ENCODE results near the gene ERP27. TPM values are rescaled to one million over a fixed set of nuclear protein-coding genes. Genes with fewer than 3 reads are reported as not detected.

Gene ERP27
- total RNA-seq, 1 experiment from 2014 or later: not detected

DNA sequence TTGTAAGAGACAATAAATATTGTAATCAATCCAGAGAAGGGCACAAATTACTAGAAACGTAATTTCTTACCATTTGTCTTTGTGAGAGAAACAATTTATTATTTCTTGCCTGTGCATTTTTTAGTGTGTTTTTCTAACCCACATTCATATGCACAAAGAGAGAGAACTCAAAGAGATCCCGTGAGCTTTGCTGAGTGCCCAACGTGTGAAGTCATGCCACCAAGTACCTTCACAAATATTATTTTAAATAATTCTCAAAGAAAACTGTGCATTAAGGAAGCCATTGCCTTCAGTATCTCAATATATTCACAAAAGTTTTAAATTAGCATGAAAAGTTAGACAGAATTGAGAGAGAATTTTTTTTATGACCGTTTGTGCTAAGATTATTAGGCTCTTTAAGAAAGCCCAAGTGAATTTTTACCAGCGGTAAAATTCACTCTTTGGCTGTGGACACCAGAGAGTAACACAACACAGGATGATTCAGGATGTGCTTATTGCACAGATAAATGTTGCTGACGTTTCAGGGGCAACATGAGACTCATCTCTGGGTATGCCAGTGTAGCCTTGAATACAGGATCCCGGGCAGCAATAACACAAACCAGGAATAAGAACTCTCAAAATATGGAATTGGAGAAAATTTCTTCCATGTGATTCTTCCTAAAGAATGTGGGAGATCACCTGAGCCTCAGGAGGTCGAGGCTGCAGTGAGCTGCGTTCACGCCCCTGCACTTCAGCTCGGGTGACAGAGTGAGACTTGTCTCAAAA lies 20.2 kb upstream of the ERP27 start:
- ATAC-seq (no peak), DNase-seq (ENCODE audit: low spot score) (no peak)
- Mint-ChIP-seq H3K27ac (no peak overlapping the region), H3K9me3 (no peaks in the 10 kb centered on the region), H3K27me3 (ENCODE audit: low read depth) (no peaks in the 10 kb centered on the region; the same call in 1 of the 2 replicates), H3K4me1 (peaks cover 42% of the 10 kb centered on the region), H3K4me3 (no peak overlapping the region), H3K36me3 (no peaks in the 10 kb centered on the region)
- CTCF ChIA-PET: interaction anchor here (1.3 kb wide), 1 partner anchor 22 kb away, joined by 4 read pairs; no protein-coding TSS in a partner anchor
- TF ChIP-seq RORB (CRISPR knock-in tag; IDR thresholded peaks at IDR 0.05) (no peak), IRF2 (CRISPR knock-in tag; IDR thresholded peaks at IDR 0.05; ENCODE audit: borderline replicate concordance, low read depth) (no peak), PRRX2 (CRISPR knock-in tag; IDR thresholded peaks at IDR 0.05) (no peak), CBFB (CRISPR knock-in tag; IDR thresholded peaks at IDR 0.05; ENCODE audit: low read depth) (no peak), OVOL2 (CRISPR knock-in tag; IDR thresholded peaks at IDR 0.05; ENCODE audit: borderline replicate concordance) (no peak)
- POLR2A ChIA-PET: no interaction called here

GRCh38 chr12:14957551-14958168 lies 19.3 kb upstream of the ERP27 start:
- H3K36me3 Mint-ChIP-seq: no peaks in the 10 kb centered on the region
- no peak overlapping the region for H3K4me3 Mint-ChIP-seq
- H3K27ac Mint-ChIP-seq: no peak overlapping the region
- H3K4me1 Mint-ChIP-seq: peaks cover 42% of the 10 kb centered on the region
- ATAC-seq (no peak), DNase-seq (ENCODE audit: low spot score) (no peak)
- H3K27me3 Mint-ChIP-seq (ENCODE audit: low read depth): no peaks in the 10 kb centered on the region; the same call in 1 of the 2 replicates
- ChIA-PET CTCF (no interaction called here), POLR2A (no interaction called here)
- no peaks in the 10 kb centered on the region for H3K9me3 Mint-ChIP-seq
- TF ChIP-seq, protein P1, sequence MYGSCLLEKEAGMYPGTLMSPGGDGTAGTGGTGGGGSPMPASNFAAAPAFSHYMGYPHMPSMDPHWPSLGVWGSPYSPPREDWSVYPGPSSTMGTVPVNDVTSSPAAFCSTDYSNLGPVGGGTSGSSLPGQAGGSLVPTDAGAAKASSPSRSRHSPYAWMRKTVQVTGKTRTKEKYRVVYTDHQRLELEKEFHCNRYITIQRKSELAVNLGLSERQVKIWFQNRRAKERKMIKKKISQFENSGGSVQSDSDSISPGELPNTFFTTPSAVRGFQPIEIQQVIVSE (CRISPR knock-in tag; IDR thresholded peaks at IDR 0.05; ENCODE audit: borderline replicate concordance): no peak
- TF ChIP-seq, protein P2, sequence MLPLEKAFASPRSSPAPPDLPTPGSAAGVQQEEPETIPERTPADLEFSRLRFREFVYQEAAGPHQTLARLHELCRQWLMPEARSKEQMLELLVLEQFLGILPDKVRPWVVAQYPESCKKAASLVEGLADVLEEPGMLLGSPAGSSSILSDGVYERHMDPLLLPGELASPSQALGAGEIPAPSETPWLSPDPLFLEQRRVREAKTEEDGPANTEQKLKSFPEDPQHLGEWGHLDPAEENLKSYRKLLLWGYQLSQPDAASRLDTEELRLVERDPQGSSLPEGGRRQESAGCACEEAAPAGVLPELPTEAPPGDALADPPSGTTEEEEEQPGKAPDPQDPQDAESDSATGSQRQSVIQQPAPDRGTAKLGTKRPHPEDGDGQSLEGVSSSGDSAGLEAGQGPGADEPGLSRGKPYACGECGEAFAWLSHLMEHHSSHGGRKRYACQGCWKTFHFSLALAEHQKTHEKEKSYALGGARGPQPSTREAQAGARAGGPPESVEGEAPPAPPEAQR (CRISPR knock-in tag; IDR thresholded peaks at IDR 0.05): no peak
- TF ChIP-seq, protein P3, sequence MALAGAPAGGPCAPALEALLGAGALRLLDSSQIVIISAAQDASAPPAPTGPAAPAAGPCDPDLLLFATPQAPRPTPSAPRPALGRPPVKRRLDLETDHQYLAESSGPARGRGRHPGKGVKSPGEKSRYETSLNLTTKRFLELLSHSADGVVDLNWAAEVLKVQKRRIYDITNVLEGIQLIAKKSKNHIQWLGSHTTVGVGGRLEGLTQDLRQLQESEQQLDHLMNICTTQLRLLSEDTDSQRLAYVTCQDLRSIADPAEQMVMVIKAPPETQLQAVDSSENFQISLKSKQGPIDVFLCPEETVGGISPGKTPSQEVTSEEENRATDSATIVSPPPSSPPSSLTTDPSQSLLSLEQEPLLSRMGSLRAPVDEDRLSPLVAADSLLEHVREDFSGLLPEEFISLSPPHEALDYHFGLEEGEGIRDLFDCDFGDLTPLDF (CRISPR knock-in tag; IDR thresholded peaks at IDR 0.05): no peak
- TF ChIP-seq ZNF263 (CRISPR knock-in tag; IDR thresholded peaks at IDR 0.05; ENCODE audit: low read depth): no peak
- no peak for TF ChIP-seq JUN (CRISPR knock-in tag; IDR thresholded peaks at IDR 0.05)
- TF ChIP-seq, protein P4, sequence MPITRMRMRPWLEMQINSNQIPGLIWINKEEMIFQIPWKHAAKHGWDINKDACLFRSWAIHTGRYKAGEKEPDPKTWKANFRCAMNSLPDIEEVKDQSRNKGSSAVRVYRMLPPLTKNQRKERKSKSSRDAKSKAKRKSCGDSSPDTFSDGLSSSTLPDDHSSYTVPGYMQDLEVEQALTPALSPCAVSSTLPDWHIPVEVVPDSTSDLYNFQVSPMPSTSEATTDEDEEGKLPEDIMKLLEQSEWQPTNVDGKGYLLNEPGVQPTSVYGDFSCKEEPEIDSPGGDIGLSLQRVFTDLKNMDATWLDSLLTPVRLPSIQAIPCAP (CRISPR knock-in tag; IDR thresholded peaks at IDR 0.05): no peak
- no peak for TF ChIP-seq NFE2L1 (CRISPR knock-in tag; IDR thresholded peaks at IDR 0.05)
- no peak for TF ChIP-seq STAT6 (CRISPR knock-in tag; conservative IDR thresholded peaks at IDR 0.05; ENCODE audit: low read depth)

DNA sequence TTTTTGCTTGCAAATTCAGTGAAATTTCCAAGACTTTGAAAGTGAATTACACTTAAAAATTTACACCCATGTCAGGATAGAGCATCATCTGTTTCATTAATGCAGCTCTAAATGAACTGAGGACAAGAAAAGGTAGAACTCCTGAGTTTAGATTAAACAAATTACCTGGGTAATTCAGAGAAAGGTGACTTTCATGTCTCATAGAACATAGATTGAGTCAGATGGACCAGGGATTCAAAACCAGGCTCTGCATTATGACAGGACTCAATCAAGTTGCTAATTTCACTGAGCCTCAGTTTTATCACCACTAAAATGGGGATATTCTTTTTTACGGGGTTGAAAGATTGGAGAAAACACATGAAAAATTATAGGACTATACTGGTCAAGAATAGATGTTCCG lies 18.6 kb upstream of the ERP27 start:
- POLR2A ChIA-PET: no interaction called here
- no peak for TF ChIP-seq FOXJ3 (CRISPR knock-in tag; IDR thresholded peaks at IDR 0.05; ENCODE audit: borderline replicate concordance)
- TF ChIP-seq, protein P5, sequence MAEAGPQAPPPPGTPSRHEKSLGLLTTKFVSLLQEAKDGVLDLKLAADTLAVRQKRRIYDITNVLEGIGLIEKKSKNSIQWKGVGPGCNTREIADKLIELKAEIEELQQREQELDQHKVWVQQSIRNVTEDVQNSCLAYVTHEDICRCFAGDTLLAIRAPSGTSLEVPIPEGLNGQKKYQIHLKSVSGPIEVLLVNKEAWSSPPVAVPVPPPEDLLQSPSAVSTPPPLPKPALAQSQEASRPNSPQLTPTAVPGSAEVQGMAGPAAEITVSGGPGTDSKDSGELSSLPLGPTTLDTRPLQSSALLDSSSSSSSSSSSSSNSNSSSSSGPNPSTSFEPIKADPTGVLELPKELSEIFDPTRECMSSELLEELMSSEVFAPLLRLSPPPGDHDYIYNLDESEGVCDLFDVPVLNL (CRISPR knock-in tag; IDR thresholded peaks at IDR 0.05; ENCODE audit: borderline replicate concordance, low read depth): no peak
- no peak for TF ChIP-seq ZBTB21 (CRISPR knock-in tag; IDR thresholded peaks at IDR 0.05; ENCODE audit: borderline replicate concordance)
- no peak for TF ChIP-seq IRF2 (CRISPR knock-in tag; IDR thresholded peaks at IDR 0.05; ENCODE audit: borderline replicate concordance, low read depth)
- TF ChIP-seq, protein P6, sequence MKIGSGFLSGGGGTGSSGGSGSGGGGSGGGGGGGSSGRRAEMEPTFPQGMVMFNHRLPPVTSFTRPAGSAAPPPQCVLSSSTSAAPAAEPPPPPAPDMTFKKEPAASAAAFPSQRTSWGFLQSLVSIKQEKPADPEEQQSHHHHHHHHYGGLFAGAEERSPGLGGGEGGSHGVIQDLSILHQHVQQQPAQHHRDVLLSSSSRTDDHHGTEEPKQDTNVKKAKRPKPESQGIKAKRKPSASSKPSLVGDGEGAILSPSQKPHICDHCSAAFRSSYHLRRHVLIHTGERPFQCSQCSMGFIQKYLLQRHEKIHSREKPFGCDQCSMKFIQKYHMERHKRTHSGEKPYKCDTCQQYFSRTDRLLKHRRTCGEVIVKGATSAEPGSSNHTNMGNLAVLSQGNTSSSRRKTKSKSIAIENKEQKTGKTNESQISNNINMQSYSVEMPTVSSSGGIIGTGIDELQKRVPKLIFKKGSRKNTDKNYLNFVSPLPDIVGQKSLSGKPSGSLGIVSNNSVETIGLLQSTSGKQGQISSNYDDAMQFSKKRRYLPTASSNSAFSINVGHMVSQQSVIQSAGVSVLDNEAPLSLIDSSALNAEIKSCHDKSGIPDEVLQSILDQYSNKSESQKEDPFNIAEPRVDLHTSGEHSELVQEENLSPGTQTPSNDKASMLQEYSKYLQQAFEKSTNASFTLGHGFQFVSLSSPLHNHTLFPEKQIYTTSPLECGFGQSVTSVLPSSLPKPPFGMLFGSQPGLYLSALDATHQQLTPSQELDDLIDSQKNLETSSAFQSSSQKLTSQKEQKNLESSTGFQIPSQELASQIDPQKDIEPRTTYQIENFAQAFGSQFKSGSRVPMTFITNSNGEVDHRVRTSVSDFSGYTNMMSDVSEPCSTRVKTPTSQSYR (CRISPR knock-in tag; IDR thresholded peaks at IDR 0.05): no peak
- no peak for TF ChIP-seq NFE2L1 (CRISPR knock-in tag; IDR thresholded peaks at IDR 0.05)
- TF ChIP-seq NR2C2 (CRISPR knock-in tag; IDR thresholded peaks at IDR 0.05): no peak
- TF ChIP-seq CREB1 (CRISPR knock-in tag; IDR thresholded peaks at IDR 0.05): no peak
- no peak overlapping the region for H3K4me3 Mint-ChIP-seq
- H3K36me3 Mint-ChIP-seq: no peaks in the 10 kb centered on the region
- CTCF ChIA-PET: no interaction called here
- H3K27ac Mint-ChIP-seq: no peak overlapping the region
- ATAC-seq (no peak), DNase-seq (ENCODE audit: low spot score) (no peak)
- no peaks in the 10 kb centered on the region for H3K9me3 Mint-ChIP-seq
- peaks cover 42% of the 10 kb centered on the region for H3K4me1 Mint-ChIP-seq
- no peaks in the 10 kb centered on the region; the same call in 1 of the 2 replicates for H3K27me3 Mint-ChIP-seq (ENCODE audit: low read depth)

All from WTC11 (cell line).